Endothelial cell of umbilical vein (primary cell): ENCODE results near the gene FAM120AOS. TPM values are rescaled to one million over a fixed set of nuclear protein-coding genes. Genes with fewer than 3 reads are reported as not detected.

Experiments used
- BruUV-seq: library from RNA; stranded (reverse); fragments of 400-500 nt; replicated peaks from 2 replicates; lab custom pipeline; 2021; lab: Mats Ljungman, UMichigan
- CTCF ChIA-PET: fragments of 300-600, 350-600 bp; sonication (Branson Sonifier 250); formaldehyde crosslinking; loops from one replicate; lab custom pipeline; 2021; ENCODE audit warnings: antibody characterized with exemption, inconsistent platforms; lab: Charles Lee
- POLR2A ChIA-PET: fragments of 300-600, 350-600 bp; sonication (Branson Sonifier 250); formaldehyde crosslinking; loops from one replicate; lab custom pipeline; 2021; ENCODE audit warnings: antibody characterized with exemption, inconsistent platforms; lab: Charles Lee
- DNase-seq: peaks from one replicate; pipeline ENCODE4 v3.0.0-alpha.2; 2011; ENCODE audit warnings: low read depth, low spot score
- FAIRE-seq: peaks from 2 replicates; lab custom pipeline; 2011; peaks lifted over from hg19 to GRCh38; lab: Jason Lieb, UNC
- H2AFZ ChIP-seq: 2 replicates; pipeline ENCODE4 v1.6.0; 2012; ENCODE audit warnings: low read depth, low read length, control low read depth, inconsistent platforms
- H3K27ac ChIP-seq: 2 replicates; pipeline ENCODE4 v1.5.1; 2011; ENCODE audit warnings: low read depth, mild to moderate bottlenecking, control low read depth, low read length, moderate library complexity; ENCODE audit not compliant: insufficient read depth
- H3K27me3 ChIP-seq, 2 experiments: 2 replicates each; pipeline versions ENCODE4 v1.6.0 to v1.6.1; 2011; ENCODE audit warnings: low read length in 2 of 2, mixed read lengths in 1 of 2; ENCODE audit not compliant: control insufficient read depth in 2 of 2, insufficient read depth in 2 of 2
- H3K36me3 ChIP-seq, 2 experiments: 2 replicates in 1 of 2; 3 replicates in 1 of 2; pipeline ENCODE4 v1.5.1; 2011; ENCODE audit warnings: low read length in 2 of 2, mild to moderate bottlenecking in 1 of 2, moderate library complexity in 1 of 2; ENCODE audit not compliant: control insufficient read depth in 2 of 2, insufficient read depth in 2 of 2; ENCODE audit errors: extremely low read depth in 1 of 2
- H3K4me1 ChIP-seq: 3 replicates; pipeline ENCODE4 v1.5.1; 2011; ENCODE audit warnings: mild to moderate bottlenecking, low read length; ENCODE audit not compliant: control insufficient read depth, insufficient read depth; ENCODE audit errors: extremely low read depth
- H3K4me2 ChIP-seq: 2 replicates; pipeline ENCODE4 v1.6.1; 2011; ENCODE audit warnings: low read length, control low read depth, mixed read lengths; ENCODE audit not compliant: insufficient read depth
- H3K4me3 ChIP-seq, 3 experiments: fragments of 200-600 bp in 1 of 3; sonication (generic), shearing (Covaris generic) in 1 of 3; replicated peaks in 1 of 3; 2 replicates each; pipeline ENCODE4 v1.5.1; 2011 to 2016; ENCODE audit warnings: control low read depth in 3 of 3, low read length in 3 of 3, mild to moderate bottlenecking in 2 of 3, inconsistent platforms in 1 of 3, low read depth in 1 of 3, moderate library complexity in 1 of 3; ENCODE audit not compliant: insufficient read depth in 1 of 3
- H3K79me2 ChIP-seq: 2 replicates; pipeline ENCODE4 v1.6.0; 2012; ENCODE audit warnings: low read length, inconsistent platforms; ENCODE audit not compliant: control insufficient read depth, insufficient read depth
- H3K9ac ChIP-seq: replicated peaks from 2 replicates; pipeline ENCODE3; 2011; ENCODE audit warnings: low read length, control low read depth; ENCODE audit not compliant: insufficient read depth; ENCODE audit errors: extremely low read depth
- H3K9me1 ChIP-seq: replicated peaks from 3 replicates; pipeline ENCODE4 v1.6.0; 2011; ENCODE audit warnings: mild to moderate bottlenecking, low read length; ENCODE audit not compliant: control insufficient read depth, insufficient read depth; ENCODE audit errors: extremely low read depth
- H3K9me3 ChIP-seq: replicated peaks from 2 replicates; pipeline ENCODE4 v1.5.1; 2012; ENCODE audit warnings: low read length, inconsistent platforms; ENCODE audit not compliant: control insufficient read depth, insufficient read depth
- H4K20me1 ChIP-seq: replicated peaks from 2 replicates; pipeline ENCODE3; 2011; ENCODE audit warnings: mild to moderate bottlenecking, low read length; ENCODE audit not compliant: control insufficient read depth, insufficient read depth; ENCODE audit errors: extremely low read depth
- CTCF ChIP-seq, 2 donors: IDR thresholded peaks; 1 replicate in 1 of 2; 2 replicates in 1 of 2; pipeline ENCODE4 v1.5.1; 2011; ENCODE audit warnings: low read length in 2 of 2, mild to moderate bottlenecking in 2 of 2, moderate library complexity in 2 of 2, control low read depth in 1 of 2, inconsistent platforms in 1 of 2, low read depth in 1 of 2; ENCODE audit not compliant: insufficient read depth in 1 of 2; ENCODE audit errors: extremely low read depth in 1 of 2
- EZH2 ChIP-seq: IDR thresholded peaks from 2 replicates; pipeline ENCODE4 v1.6.1; 2012; ENCODE audit warnings: borderline replicate concordance, low read depth, mild to moderate bottlenecking, moderate library complexity, low read length, inconsistent platforms; ENCODE audit not compliant: severe bottlenecking
- FOS ChIP-seq: IDR thresholded peaks from 2 replicates; pipeline ENCODE4 v1.6.1; 2011; ENCODE audit warnings: mild to moderate bottlenecking, low read length, moderate library complexity, borderline replicate concordance; ENCODE audit not compliant: insufficient read depth
- GATA2 ChIP-seq: IDR thresholded peaks from 2 replicates; pipeline ENCODE4 v1.7.0; 2011; ENCODE audit warnings: low read depth, mild to moderate bottlenecking, moderate library complexity, mixed read lengths, low read length; ENCODE audit not compliant: insufficient read length, insufficient read depth
- JUN ChIP-seq: IDR thresholded peaks from 2 replicates; pipeline ENCODE4 v1.6.1; 2011; ENCODE audit warnings: borderline replicate concordance, low read depth; ENCODE audit not compliant: insufficient read length, insufficient read depth
- MYC ChIP-seq: IDR thresholded peaks from one replicate; pipeline ENCODE4 v1.6.1; 2011; ENCODE audit warnings: mild to moderate bottlenecking, low read depth, low read length
- POLR2A ChIP-seq: IDR thresholded peaks from 2 replicates; pipeline ENCODE4 v1.6.1; 2012; ENCODE audit warnings: low read depth, mild to moderate bottlenecking, control low read depth, low read length
- POLR2AphosphoS5 ChIP-seq: IDR thresholded peaks from 2 replicates; pipeline ENCODE4 v1.6.1; 2012; ENCODE audit warnings: low read depth, mild to moderate bottlenecking, control low read depth, low read length, moderate library complexity; ENCODE audit not compliant: insufficient read depth
- dilution Hi-C: fragments of 300-500 bp; cut with MboI; formaldehyde crosslinking; loops from one replicate; pipeline ENCODE4 v1.15.0; 2019; ENCODE audit warnings: low sequenced_read_pairs; ENCODE audit not compliant: extremely low pct_ligation_motif_present
- intact Hi-C: fragments of 100-400 bp; cut with micrococcal nuclease; formaldehyde crosslinking; loops from one replicate; pipeline ENCODE4 v1.10.0; 2022
- polyA plus RNA-seq, 4 experiments: library from polyadenylated mRNA; depleted of rRNA in 3 of 4; stranded (reverse) in 3 of 4; unstranded in 1 of 4; fragments of >200 nt; gene quantifications; 2 replicates each; pipeline versions ENCODE4 v1.2.1 to v1.2.3, GENCODE V29; 2011 to 2012; ENCODE audit warnings: missing spikeins in 1 of 4
- total RNA-seq: library from RNA; stranded (reverse); gene quantifications from 2 replicates; pipeline ENCODE4 v1.2.3, GENCODE V29; 2021
- TF ChIP-seq, protein P1 (sequence below): IDR thresholded peaks from 2 replicates; pipeline ENCODE4 v1.6.1; 2011; ENCODE audit not compliant: insufficient read depth, insufficient read length

Gene FAM120AOS
- total and polyA plus RNA-seq, 2 donors (not counting 3 experiments of a cell fraction or from before 2014, with no cell fraction given), result 25.9 to 32.4 TPM

DNA sequence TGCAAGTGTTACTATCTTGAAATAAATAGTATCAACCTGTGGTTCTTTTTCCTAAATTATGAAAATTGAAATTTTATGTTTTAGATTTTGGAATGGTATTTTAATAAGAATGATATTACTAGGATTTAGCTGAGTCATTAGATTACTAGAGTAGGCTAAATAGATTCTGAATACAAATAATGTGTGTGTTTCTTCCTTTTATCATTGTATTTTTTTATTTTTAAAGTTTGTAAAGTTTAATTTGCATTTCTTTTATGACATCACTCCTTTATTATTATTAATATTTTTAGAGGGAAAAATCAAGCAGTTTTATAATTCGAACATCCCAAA is 8.0 kb upstream of the FAM120AOS start:
- no peaks in the 10 kb centered on the region for H3K27me3 ChIP-seq
- H3K4me3 ChIP-seq, result no peak overlapping the region
- ChIA-PET POLR2A (no interaction called here), CTCF (no interaction called here)
- no peak overlapping the region for H3K9ac ChIP-seq
- peaks cover 15% of the 10 kb centered on the region for H4K20me1 ChIP-seq
- dilution Hi-C loops, result no loop called here
- intact Hi-C loops, result no loop called here
- H3K4me2 ChIP-seq, result no peak overlapping the region
- no peaks in the 10 kb centered on the region for H3K9me3 ChIP-seq
- no peak overlapping the region for H3K27ac ChIP-seq
- H3K36me3 ChIP-seq, result no peaks in the 10 kb centered on the region
- no peaks in the 10 kb centered on the region for H3K9me1 ChIP-seq
- H2AFZ ChIP-seq, result no peak overlapping the region
- peaks cover 100% of the 10 kb centered on the region for H3K79me2 ChIP-seq
- TF ChIP-seq CTCF (IDR thresholded peaks at IDR 0.05; ENCODE audit: extremely low read depth in 1 of 2, insufficient read depth in 1 of 2, low read depth in 1 of 2, low read length in 2 of 2) (no peak), FOS (no peak), JUN (no peak), EZH2 (no peak), POLR2A (no peak), MYC (no peak), POLR2AphosphoS5 (no peak), GATA2 (no peak)
- TF ChIP-seq, protein P1, sequence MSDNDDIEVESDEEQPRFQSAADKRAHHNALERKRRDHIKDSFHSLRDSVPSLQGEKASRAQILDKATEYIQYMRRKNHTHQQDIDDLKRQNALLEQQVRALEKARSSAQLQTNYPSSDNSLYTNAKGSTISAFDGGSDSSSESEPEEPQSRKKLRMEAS, result no peak
- DNase-seq (no peak), FAIRE-seq (no peak)
- no TSS peak for BruUV-seq
- H3K4me1 ChIP-seq, result peaks cover 9% of the 10 kb centered on the region
